GM12891 (cell line): ENCODE results near the gene GTF3C4.

Experiments
- PAX5 ChIP-seq: IDR thresholded peaks from 2 replicates; pipeline ENCODE4 v1.6.1; 2011; ENCODE audit warnings: low read length, moderate library complexity, mild to moderate bottlenecking; ENCODE audit not compliant: insufficient read depth, severe bottlenecking
- POLR2A ChIP-seq: IDR thresholded peaks from 2 replicates; pipeline ENCODE4 v1.6.1; 2011; ENCODE audit warnings: low read depth, low read length, control low read depth
- POLR2AphosphoS5 ChIP-seq: IDR thresholded peaks from 2 replicates; pipeline ENCODE4 v1.6.1; 2011; ENCODE audit warnings: low read depth, low read length, control low read depth
- POU2F2 ChIP-seq: IDR thresholded peaks from 2 replicates; pipeline ENCODE4 v1.6.1; 2011; ENCODE audit warnings: low read depth, mild to moderate bottlenecking, control low read depth, low read length, moderate library complexity
- SPI1 ChIP-seq: IDR thresholded peaks from 2 replicates; pipeline ENCODE4 v1.6.1; 2011; ENCODE audit warnings: low read depth, low read length, control low read depth
- TAF1 ChIP-seq: IDR thresholded peaks from 2 replicates; pipeline ENCODE4 v1.6.1; 2011; ENCODE audit warnings: low read depth, low read length, control low read depth

- TF ChIP-seq SPI1, result no peak
- no peak for TF ChIP-seq TAF1
- no peak for TF ChIP-seq POLR2A
- no peak for TF ChIP-seq POLR2AphosphoS5
- no peak for TF ChIP-seq POU2F2
- no peak for TF ChIP-seq PAX5
Measured at GRCh38 chr9:132732326-132733259, 62.3 kb downstream of the GTF3C4 start.
